ENCODE results near the gene CLDN1. TPM values are rescaled to one million over a fixed set of nuclear protein-coding genes. Genes with fewer than 3 reads are reported as not detected.
A peak's percentile ranks its signal among the peaks of the same experiment; 100 is the strongest.

Gene CLDN1
- total and polyA plus RNA-seq, 10 of the 15 experiments (the other 5 are each of a cell fraction or from before 2014, with no cell fraction given), result 3.4 to 22.8 (median 8.5) TPM

DNA sequence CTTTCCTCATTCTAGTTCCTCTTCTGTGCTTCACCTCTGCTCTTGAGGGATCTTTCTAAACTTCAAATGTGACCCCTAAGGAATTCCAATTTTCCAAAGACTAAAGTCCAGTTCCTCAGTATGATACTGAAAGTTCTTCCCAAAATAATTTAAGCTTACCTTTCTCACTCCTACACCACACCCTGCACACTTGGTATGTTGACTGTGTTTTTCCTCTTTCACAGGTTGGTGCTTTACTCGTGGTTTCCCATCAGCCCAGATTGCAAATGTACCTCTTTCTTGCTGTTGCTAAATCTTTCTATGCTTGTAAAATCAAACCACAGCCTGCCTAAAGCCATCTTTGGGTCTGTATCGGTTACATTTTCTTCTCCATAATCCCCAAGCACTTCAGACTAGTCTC, 35.2 kb upstream of the CLDN1 start:
- no peak overlapping the region for H3K4me2 ChIP-seq (ENCODE audit: control insufficient read depth, insufficient read depth)
- POLR2A ChIA-PET, result interaction anchor here (1.5 kb wide), 1 partner anchor 12 kb away, joined by 4 read pairs; no protein-coding TSS in a partner anchor

More for the DNA sequence above, 35.2 kb upstream of the CLDN1 start:
- H3K36me3 ChIP-seq (ENCODE audit: control insufficient read depth in 2 of 2, insufficient read depth in 2 of 2, low read length in 1 of 2), result no peaks in the 10 kb centered on the region
- RAD21 ChIA-PET (ENCODE audit: unreplicated experiment), result interaction anchor here (0.9 to 1.6 kb wide), 4 partner anchors 11 to 27 kb away, joined by 3 to 5 read pairs (median 4); no protein-coding TSS in a partner anchor
- 5% methylated on average over 2 of the region's 2 CpGs for WGBS (ENCODE audit: insufficient coverage, insufficient replicate concordance, low lambda C conversion rate, missing lambda C conversion rate)
- ATAC-seq (peak; percentile 48), FAIRE-seq (no peak), DNase-seq (ENCODE audit: low read depth, low spot score) (no peak)
- H3K27ac ChIP-seq (ENCODE audit: control insufficient read depth, insufficient read depth), result no peak overlapping the region
- BruUV-seq (replicated peaks), result no TSS peak
- CTCF ChIA-PET, result interaction anchor here (0.9 to 2.0 kb wide), 3 partner anchors 27 to 63 kb away, joined by 4 to 7 read pairs (median 6); no protein-coding TSS in a partner anchor
- TF ChIP-seq STAT3 (IDR thresholded peaks at IDR 0.05; ENCODE audit: low read depth, low read length) (no peak), IKZF2 (IDR thresholded peaks at IDR 0.05) (peak; percentile 56 to 60; a peak in 2 of 4 replicates), ZBTB11 (CRISPR knock-in tag; IDR thresholded peaks at IDR 0.05) (no peak), SP1 (IDR thresholded peaks at IDR 0.05; ENCODE audit: low read depth, low read length) (no peak), NBN (IDR thresholded peaks at IDR 0.05) (no peak), MEF2A (IDR thresholded peaks at IDR 0.05; ENCODE audit: insufficient read depth, low read depth, low read length) (no peak), IKZF1 (conservative IDR thresholded peaks at IDR 0.05) (peak; percentile 66), MTA3 (IDR thresholded peaks at IDR 0.05; ENCODE audit: borderline replicate concordance, low read length) (no peak), ZNF207 (IDR thresholded peaks at IDR 0.05; ENCODE audit: borderline replicate concordance) (no peak), TCF7 (IDR thresholded peaks at IDR 0.05; ENCODE audit: borderline replicate concordance) (no peak), MTA2 (IDR thresholded peaks at IDR 0.05; ENCODE audit: low read depth) (0 out of 2 replicates have a peak, but pooled peaks have one; percentile 22), MLLT1 (IDR thresholded peaks at IDR 0.05) (peak; percentile 26; the same call in 1 of the 2 replicates), RUNX3 (IDR thresholded peaks at IDR 0.05; ENCODE audit: low read length) (peak; percentile 46; the same call in 1 of the 2 replicates)
- no peaks in the 10 kb centered on the region for H3K9me3 ChIP-seq (replicated peaks; ENCODE audit: control insufficient read depth, insufficient read depth, low read length)
- no peaks in the 10 kb centered on the region for H3K4me1 ChIP-seq (ENCODE audit: control insufficient read depth, insufficient read depth, low read length)
- H2AFZ ChIP-seq (ENCODE audit: control insufficient read depth, low read depth, low read length), result no peak overlapping the region
- H3K4me3 ChIP-seq, result no peak overlapping the region
- no peak overlapping the region for H3K9ac ChIP-seq (ENCODE audit: control insufficient read depth, insufficient read depth, low read length)
- SMC1A ChIA-PET (ENCODE audit: uncharacterized antibody, unreplicated experiment), result interaction anchor here (1.0 to 2.0 kb wide), 7 partner anchors 9 to 133 kb away, joined by 3 to 12 read pairs (median 3); no protein-coding TSS in a partner anchor
- H3K27me3 ChIP-seq (replicated peaks in 1 of 2; ENCODE audit: control insufficient read depth in 2 of 2, insufficient read depth in 2 of 2, low read length in 1 of 2), result no peaks in the 10 kb centered on the region
- intact Hi-C loops (cut with micrococcal nuclease; ENCODE audit: unreplicated experiment) (no loop called here), in situ Hi-C loops (cut with MboI) (no loop called here)
- no peaks in the 10 kb centered on the region for H4K20me1 ChIP-seq (ENCODE audit: control insufficient read depth, insufficient read depth)
- no peaks in the 10 kb centered on the region for H3K79me2 ChIP-seq (ENCODE audit: control insufficient read depth, insufficient read depth, low read length)

All from GM12878 (cell line).